ENCODE measurements around the gene PAPPA. TPM values are rescaled to one million over a fixed set of nuclear protein-coding genes. Genes with fewer than 3 reads are reported as not detected.

PAPPA gene
- total RNA-seq, 1 experiment from 2014 or later, result 0.05 TPM

DNA sequence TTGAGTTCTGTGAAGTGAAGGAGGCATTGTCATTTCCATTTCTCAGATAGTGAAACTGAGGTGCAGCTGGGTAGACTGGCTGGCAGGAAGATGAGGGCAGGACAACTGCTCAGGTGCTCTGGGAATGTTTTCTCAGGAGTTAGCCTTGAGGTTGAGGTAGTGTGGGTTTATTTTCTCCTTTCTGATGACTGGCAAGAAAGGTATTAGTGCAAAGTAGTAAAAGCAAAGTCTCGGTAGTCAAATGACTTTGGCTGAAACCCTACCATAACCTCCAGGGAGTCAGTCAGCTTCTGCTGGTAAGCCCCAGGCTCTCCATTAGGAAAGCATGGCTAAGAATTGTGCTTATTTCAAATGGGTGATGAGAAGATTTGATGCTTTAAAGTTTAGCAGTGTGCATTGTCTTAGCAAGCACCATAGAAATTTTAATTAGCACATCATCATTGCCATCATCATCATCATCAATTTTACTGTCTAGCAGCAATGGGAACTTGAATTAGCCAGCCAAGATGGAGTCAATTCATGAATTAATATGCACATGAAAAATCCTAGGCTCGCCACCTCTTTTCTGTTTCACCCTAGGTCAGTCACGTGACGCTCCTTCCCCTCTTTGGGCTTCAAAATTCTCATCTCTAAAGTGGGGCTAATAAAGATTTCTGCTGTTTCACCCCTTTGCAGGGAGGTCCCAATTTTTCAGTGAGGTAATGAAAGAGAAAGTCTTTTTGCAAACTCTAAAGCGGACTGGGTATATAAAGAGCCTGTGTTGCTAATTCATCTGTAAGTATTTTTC lies 10.7 kb upstream of the PAPPA start:
- H3K9me2 ChIP-seq (ENCODE audit: insufficient read depth), result no peaks in the 10 kb centered on the region
- no TSS peak for BruUV-seq (replicated peaks)
- H3K27me3 ChIP-seq (ENCODE audit: insufficient read depth, low read length), result peaks cover 47% of the 10 kb centered on the region
- ChIA-PET RAD21 (ENCODE audit: low non-redundant PET in 1 of 2, low total read pairs in 2 of 2, uncharacterized antibody in 2 of 2, unreplicated experiment in 2 of 2) (no interaction called here), CTCF (no interaction called here), POLR2A (no interaction called here)
- no peaks in the 10 kb centered on the region for H3K4me1 ChIP-seq (ENCODE audit: control insufficient read depth in 1 of 2, insufficient read depth in 2 of 2, low read length in 2 of 2)
- no peaks in the 10 kb centered on the region for H3K36me3 ChIP-seq (ENCODE audit: control insufficient read depth in 1 of 2, insufficient read depth in 2 of 2, low read length in 2 of 2)
- no peaks in the 10 kb centered on the region for H4K20me1 ChIP-seq (ENCODE audit: insufficient read depth)
- no peak overlapping the region for H3K9ac ChIP-seq (ENCODE audit: low read length)
- ATAC-seq, result no peak
- no peak overlapping the region for H2AFZ ChIP-seq (ENCODE audit: low read depth, low read length, poor library complexity, severe bottlenecking)
- H3K4me2 ChIP-seq (ENCODE audit: low read length), result no peak overlapping the region
- H3K79me2 ChIP-seq (ENCODE audit: insufficient read depth, low read length), result no peaks in the 10 kb centered on the region
- TF ChIP-seq YY1 (IDR thresholded peaks at IDR 0.05; ENCODE audit: extremely low read depth, insufficient replicate concordance, low read depth, low read length) (no peak), RAD21 (IDR thresholded peaks at IDR 0.05; ENCODE audit: low read depth) (no peak), EZH2 (IDR thresholded peaks at IDR 0.05) (no peak), CEBPB (IDR thresholded peaks at IDR 0.05; ENCODE audit: low read depth) (no peak), ZFX (IDR thresholded peaks at IDR 0.05) (no peak), POLR2AphosphoS5 (IDR thresholded peaks at IDR 0.05; ENCODE audit: low read depth, low read length) (no peak), FOSL1 (IDR thresholded peaks at IDR 0.05; ENCODE audit: low read depth) (no peak), ELF1 (IDR thresholded peaks at IDR 0.05; ENCODE audit: borderline replicate concordance, low read depth) (no peak), SP1 (IDR thresholded peaks at IDR 0.05; ENCODE audit: low read depth) (no peak), CBX3 (IDR thresholded peaks at IDR 0.05; ENCODE audit: low read depth) (no peak), EZH2phosphoT487 (IDR thresholded peaks at IDR 0.05; ENCODE audit: borderline replicate concordance) (no peak), ZNF274 (IDR thresholded peaks at IDR 0.05; ENCODE audit: low read depth, low read length) (no peak), EGR1 (IDR thresholded peaks at IDR 0.05; ENCODE audit: low read depth) (no peak)
- TF ChIP-seq, protein P1, sequence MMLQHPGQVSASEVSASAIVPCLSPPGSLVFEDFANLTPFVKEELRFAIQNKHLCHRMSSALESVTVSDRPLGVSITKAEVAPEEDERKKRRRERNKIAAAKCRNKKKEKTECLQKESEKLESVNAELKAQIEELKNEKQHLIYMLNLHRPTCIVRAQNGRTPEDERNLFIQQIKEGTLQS (IDR thresholded peaks at IDR 0.05), result no peak
- TF ChIP-seq, protein P2, sequence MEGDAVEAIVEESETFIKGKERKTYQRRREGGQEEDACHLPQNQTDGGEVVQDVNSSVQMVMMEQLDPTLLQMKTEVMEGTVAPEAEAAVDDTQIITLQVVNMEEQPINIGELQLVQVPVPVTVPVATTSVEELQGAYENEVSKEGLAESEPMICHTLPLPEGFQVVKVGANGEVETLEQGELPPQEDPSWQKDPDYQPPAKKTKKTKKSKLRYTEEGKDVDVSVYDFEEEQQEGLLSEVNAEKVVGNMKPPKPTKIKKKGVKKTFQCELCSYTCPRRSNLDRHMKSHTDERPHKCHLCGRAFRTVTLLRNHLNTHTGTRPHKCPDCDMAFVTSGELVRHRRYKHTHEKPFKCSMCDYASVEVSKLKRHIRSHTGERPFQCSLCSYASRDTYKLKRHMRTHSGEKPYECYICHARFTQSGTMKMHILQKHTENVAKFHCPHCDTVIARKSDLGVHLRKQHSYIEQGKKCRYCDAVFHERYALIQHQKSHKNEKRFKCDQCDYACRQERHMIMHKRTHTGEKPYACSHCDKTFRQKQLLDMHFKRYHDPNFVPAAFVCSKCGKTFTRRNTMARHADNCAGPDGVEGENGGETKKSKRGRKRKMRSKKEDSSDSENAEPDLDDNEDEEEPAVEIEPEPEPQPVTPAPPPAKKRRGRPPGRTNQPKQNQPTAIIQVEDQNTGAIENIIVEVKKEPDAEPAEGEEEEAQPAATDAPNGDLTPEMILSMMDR (IDR thresholded peaks at IDR 0.05 in 2 of 3, conservative IDR thresholded peaks at IDR 0.05 in 1 of 3; ENCODE audit: borderline replicate concordance in 1 of 3, insufficient read depth in 1 of 3, low read depth in 2 of 3, low read length in 2 of 3), result no peak
- H3K4me3 ChIP-seq (replicated peaks in 1 of 2; ENCODE audit: low read depth in 1 of 2, low read length in 2 of 2), result no peak overlapping the region
- H3K9me3 ChIP-seq (ENCODE audit: control insufficient read depth in 1 of 2, insufficient read depth in 1 of 2, low read depth in 1 of 2, low read length in 2 of 2), result no peaks in the 10 kb centered on the region
- H3K27ac ChIP-seq (ENCODE audit: low read depth, low read length), result no peak overlapping the region
- no peak for DNase-seq (ENCODE audit: low read depth, low spot score)
- intact Hi-C loops (cut with micrococcal nuclease), result no loop called here
